Gastroesophageal sphincter (tissue), 4 donors: ENCODE measurements around the gene INSR. TPM values are rescaled to one million over a fixed set of nuclear protein-coding genes. Genes with fewer than 3 reads are reported as not detected.

ENCODE experiments used
- ATAC-seq: fragments of 150-250 bp; one replicate; pipeline ENCODE4 v1.9.1; 2016; ENCODE audit warnings: mild to moderate bottlenecking, moderate library complexity
- H3K27ac ChIP-seq, 4 donors: fragments of 200-600 bp; sonication (generic) in 3 of 4; 1 replicate in 3 of 4; 2 replicates in 1 of 4; pipeline ENCODE4 v1.5.1; 2016 to 2019
- H3K27me3 ChIP-seq: fragments of 200-600 bp; sonication (generic); one replicate; pipeline ENCODE4 v1.5.1; 2019
- H3K36me3 ChIP-seq, 2 donors: fragments of 200-600 bp; sonication (generic); one replicate each; pipeline ENCODE4 v1.5.1; 2019; ENCODE audit warnings: control low read depth in 1 of 2
- H3K4me1 ChIP-seq, 3 donors: fragments of 200-600 bp; sonication (generic); 1 replicate in 2 of 3; 2 replicates in 1 of 3; pipeline ENCODE4 v1.5.1; 2016 to 2019; ENCODE audit warnings: control low read depth in 2 of 3
- H3K4me3 ChIP-seq, 2 donors: fragments of 200-600 bp; sonication (generic); one replicate each; pipeline ENCODE4 v1.5.1; 2019; ENCODE audit warnings: mild to moderate bottlenecking in 1 of 2, moderate library complexity in 1 of 2
- H3K9me3 ChIP-seq, 3 donors: fragments of 200-600 bp; sonication (generic); one replicate each; pipeline ENCODE4 v1.5.1; 2017 to 2019; ENCODE audit warnings: control low read depth in 2 of 3
- EP300 ChIP-seq: sonication (generic); formaldehyde crosslinking; IDR thresholded peaks from one replicate; pipeline ENCODE4 v1.6.1; 2017; ENCODE audit warnings: antibody characterized with exemption, mild to moderate bottlenecking
- POLR2A ChIP-seq, 2 donors: fragments of 450-650 bp; IDR thresholded peaks; one replicate each; pipeline ENCODE4 v1.6.1; 2017; ENCODE audit warnings: antibody characterized with exemption in 2 of 2, mild to moderate bottlenecking in 2 of 2, moderate library complexity in 1 of 2
- POLR2AphosphoS5 ChIP-seq: sonication (generic); formaldehyde crosslinking; IDR thresholded peaks from one replicate; pipeline ENCODE4 v1.6.1; 2017; ENCODE audit warnings: antibody characterized with exemption
- WGBS, 2 donors: methylation state at CpG; one replicate each; pipeline ENCODE4 v1.1.5; 2018; ENCODE audit warnings: low coverage in 1 of 2; 5-methylcytosine and 5-hydroxymethylcytosine counted together
- total RNA-seq, 4 donors: library from RNA; depleted of rRNA; stranded (reverse); fragments of >200 nt; gene quantifications; one replicate each; pipeline ENCODE4 v1.1.0, GENCODE V29; 2016
- TF ChIP-seq, protein P1 (sequence below), 4 experiments: fragments of 200-600 bp in 2 of 4; fragments of 450-650 bp in 2 of 4; sonication (generic) in 1 of 4; IDR thresholded peaks; one replicate each; pipeline ENCODE4 v1.5.1; 2017 to 2019; ENCODE audit warnings: antibody characterized with exemption in 4 of 4, mild to moderate bottlenecking in 2 of 4, moderate library complexity in 2 of 4

INSR gene
- total RNA-seq, 4 donors from 2014 or later = 67.6 to 95.6 (median 81.2) TPM

DNA sequence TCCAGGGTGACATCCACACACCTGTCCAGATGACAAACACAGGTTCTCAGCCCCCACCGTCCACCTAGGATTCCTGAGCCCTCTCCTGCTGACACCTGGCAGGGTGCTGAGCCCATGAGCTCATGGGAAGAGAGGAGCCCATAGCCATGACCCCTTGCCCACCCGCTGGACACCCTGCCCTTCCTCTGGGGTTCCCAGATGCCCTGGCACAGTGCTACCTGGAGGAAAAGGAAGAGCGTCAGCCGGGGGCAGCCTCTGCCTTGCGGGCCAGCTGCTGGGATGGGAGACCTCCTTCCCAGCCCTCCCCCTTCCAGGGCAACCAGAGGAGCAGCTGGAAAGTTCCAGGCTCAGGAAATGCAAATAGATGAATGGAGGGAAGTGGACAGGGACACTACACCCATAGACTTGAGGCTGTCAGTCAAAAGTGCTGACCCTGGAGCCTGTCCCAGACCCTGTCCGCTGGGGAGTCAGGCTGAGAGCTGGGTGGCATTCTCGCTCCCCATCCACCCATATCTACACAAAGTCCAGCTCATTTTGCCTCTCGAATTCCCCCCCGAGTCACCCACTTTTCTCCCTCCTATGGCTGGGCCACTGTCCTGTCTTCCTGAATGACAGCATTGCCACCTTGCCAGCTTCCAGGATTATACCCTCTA lies 42.2 kb upstream of the INSR start:
- Histone ChIP-seq H3K27ac (no peak overlapping the region), H3K4me1 (no peaks in the 10 kb centered on the region), H3K36me3 (no peaks in the 10 kb centered on the region), H3K27me3 (no peaks in the 10 kb centered on the region), H3K9me3 (no peaks in the 10 kb centered on the region), H3K4me3 (no peak overlapping the region)
- ATAC-seq = no peak
- no peak for TF ChIP-seq POLR2A (IDR thresholded peaks at IDR 0.05)
- TF ChIP-seq, protein P1, sequence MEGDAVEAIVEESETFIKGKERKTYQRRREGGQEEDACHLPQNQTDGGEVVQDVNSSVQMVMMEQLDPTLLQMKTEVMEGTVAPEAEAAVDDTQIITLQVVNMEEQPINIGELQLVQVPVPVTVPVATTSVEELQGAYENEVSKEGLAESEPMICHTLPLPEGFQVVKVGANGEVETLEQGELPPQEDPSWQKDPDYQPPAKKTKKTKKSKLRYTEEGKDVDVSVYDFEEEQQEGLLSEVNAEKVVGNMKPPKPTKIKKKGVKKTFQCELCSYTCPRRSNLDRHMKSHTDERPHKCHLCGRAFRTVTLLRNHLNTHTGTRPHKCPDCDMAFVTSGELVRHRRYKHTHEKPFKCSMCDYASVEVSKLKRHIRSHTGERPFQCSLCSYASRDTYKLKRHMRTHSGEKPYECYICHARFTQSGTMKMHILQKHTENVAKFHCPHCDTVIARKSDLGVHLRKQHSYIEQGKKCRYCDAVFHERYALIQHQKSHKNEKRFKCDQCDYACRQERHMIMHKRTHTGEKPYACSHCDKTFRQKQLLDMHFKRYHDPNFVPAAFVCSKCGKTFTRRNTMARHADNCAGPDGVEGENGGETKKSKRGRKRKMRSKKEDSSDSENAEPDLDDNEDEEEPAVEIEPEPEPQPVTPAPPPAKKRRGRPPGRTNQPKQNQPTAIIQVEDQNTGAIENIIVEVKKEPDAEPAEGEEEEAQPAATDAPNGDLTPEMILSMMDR (IDR thresholded peaks at IDR 0.05) = no peak
- TF ChIP-seq POLR2AphosphoS5 = no peak
- TF ChIP-seq EP300 = no peak
- 79% methylated on average over 5 of the region's 9 CpGs; no CpG with 5 or more reads in 1 of the 2 donors for WGBS, 2 donors

DNA sequence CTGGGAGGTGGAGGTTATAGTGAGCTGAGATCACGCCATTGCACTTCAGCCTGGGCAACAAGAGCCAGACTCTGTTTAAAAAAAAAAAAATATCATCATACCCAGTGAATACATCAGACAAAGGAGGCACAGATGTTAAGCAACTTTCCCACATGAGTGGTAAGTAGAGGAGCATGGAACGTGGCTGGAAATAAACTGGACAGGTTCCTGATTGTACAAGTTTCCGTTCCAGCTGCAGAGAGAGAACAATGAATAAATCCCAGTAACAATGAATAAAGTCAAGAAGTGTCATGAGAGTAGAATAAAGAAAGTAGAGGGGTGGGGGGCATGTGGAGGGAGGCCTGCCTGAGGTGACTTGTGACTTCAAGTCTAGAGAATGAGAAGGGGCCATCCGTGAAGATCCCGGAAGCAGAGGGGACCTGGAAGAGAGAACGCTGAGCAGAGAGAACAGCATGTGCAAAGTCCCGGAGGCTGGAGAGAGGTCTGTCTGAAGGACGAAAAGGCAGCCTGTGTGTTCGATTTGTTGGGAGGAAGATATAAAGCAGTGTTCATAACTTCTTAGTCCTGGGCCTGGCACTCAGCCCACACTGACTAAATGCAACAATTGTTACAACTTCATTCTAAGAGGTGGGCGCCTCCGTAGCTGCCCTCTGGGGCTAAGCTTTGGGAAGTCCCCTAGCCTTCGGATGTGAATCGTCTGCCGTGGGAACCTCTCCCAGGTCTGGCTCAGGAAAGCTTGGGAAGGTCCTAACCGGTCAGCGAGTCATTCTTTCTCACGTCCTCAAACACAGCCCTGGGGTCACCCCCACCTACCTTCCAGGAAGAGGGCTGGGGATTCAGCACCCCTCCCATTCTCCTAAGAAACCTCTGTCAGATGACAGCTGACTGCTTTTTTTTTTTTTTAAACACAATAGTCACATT lies 39.2 kb upstream of the INSR start:
- H3K9me3 ChIP-seq = no peaks in the 10 kb centered on the region
- H3K4me1 ChIP-seq = no peaks in the 10 kb centered on the region
- TF ChIP-seq, protein P1 (IDR thresholded peaks at IDR 0.05) = no peak
- no peak for TF ChIP-seq EP300
- no peak for TF ChIP-seq POLR2AphosphoS5
- no peak for TF ChIP-seq POLR2A (IDR thresholded peaks at IDR 0.05)
- H3K36me3 ChIP-seq = no peaks in the 10 kb centered on the region
- H3K4me3 ChIP-seq = no peak overlapping the region
- no peaks in the 10 kb centered on the region for H3K27me3 ChIP-seq
- no peak overlapping the region for H3K27ac ChIP-seq
- no peak for ATAC-seq
- WGBS, 2 donors = 48% methylated on average over 9 to 16 of the region's 17 CpGs

DNA sequence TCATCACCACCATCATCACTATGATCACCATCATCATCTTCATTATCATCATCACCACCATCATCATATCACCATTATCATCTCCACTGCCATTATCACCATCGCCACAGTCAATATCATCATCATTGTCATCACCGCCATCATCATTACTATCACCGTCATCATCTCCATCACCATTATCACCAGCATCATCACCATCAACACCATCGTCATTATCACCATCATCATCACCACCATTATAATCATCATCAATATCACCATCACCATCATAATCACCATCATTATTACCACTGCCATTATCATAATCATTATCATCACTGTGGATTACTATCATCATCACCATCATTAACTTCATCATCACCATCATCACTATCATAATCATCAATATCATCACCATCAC lies 37.2 kb upstream of the INSR start:
- H3K4me3 ChIP-seq = no peak overlapping the region
- no peak for TF ChIP-seq POLR2AphosphoS5
- TF ChIP-seq, protein P1 (IDR thresholded peaks at IDR 0.05) = no peak
- no peak for TF ChIP-seq EP300
- TF ChIP-seq POLR2A (IDR thresholded peaks at IDR 0.05) = no peak
- ATAC-seq = no peak
- no peaks in the 10 kb centered on the region for H3K4me1 ChIP-seq
- no peaks in the 10 kb centered on the region for H3K36me3 ChIP-seq
- 83 to 87% methylated on average over 4 of the region's 4 CpGs for WGBS, 2 donors
- H3K27ac ChIP-seq = no peak overlapping the region
- H3K27me3 ChIP-seq = no peaks in the 10 kb centered on the region
- H3K9me3 ChIP-seq = no peaks in the 10 kb centered on the region

DNA sequence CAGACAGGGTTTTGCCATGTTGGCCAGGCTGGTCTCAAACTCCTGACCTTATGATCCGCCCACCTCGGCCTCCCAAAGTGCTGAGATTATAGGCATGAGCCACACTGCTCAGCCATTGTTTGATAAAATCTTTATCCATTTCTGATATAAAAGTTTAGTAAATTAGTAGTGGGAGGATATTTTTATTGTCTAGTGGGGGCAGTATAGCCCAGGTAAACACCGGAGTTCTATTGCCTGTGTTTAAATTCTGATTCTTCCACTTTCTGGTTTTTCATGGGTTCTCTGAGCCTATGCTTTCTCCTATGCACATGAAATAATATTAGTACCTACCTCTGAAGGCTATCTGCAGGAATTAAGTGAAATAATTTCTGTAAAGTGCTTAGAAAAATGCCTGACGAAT lies 34.4 kb upstream of the INSR start:
- Histone ChIP-seq H3K4me3 (no peak overlapping the region), H3K9me3 (peaks cover 0 to 10% (median 0%) of the 10 kb centered on the region in 3 donors), H3K36me3 (no peaks in the 10 kb centered on the region), H3K27ac (no peak overlapping the region), H3K4me1 (no peaks in the 10 kb centered on the region), H3K27me3 (no peaks in the 10 kb centered on the region)
- 81 to 89% methylated on average over 2 of the region's 4 CpGs for WGBS, 2 donors
- TF ChIP-seq, protein P1 (IDR thresholded peaks at IDR 0.05) = no peak
- TF ChIP-seq EP300 = no peak
- TF ChIP-seq POLR2AphosphoS5 = no peak
- no peak for TF ChIP-seq POLR2A (IDR thresholded peaks at IDR 0.05)
- no peak for ATAC-seq

DNA sequence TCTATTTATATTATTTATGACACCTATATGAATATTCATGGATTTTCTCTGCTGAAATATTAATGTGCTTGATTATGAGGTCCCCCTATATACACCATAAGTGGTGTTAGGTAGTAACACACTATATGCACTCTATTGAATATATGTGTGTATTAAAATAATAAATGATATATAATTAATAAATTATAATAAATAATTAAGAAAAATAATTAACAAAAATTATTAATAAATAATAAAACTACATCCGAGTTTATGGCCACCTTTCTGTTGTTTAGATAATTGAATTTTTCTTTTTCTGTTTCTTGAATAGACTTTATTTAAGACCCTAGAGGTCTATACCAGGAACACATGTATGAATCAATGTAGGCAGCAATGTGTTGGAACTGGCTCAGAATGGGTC lies 33.6 kb upstream of the INSR start:
- H3K36me3 ChIP-seq = no peaks in the 10 kb centered on the region
- WGBS, 2 donors = 72 to 75% methylated on average over 1 of the region's 1 CpG
- peaks cover 0 to 10% (median 0%) of the 10 kb centered on the region in 3 donors for H3K9me3 ChIP-seq
- no peak overlapping the region for H3K27ac ChIP-seq
- TF ChIP-seq EP300 (no peak), POLR2AphosphoS5 (no peak), POLR2A (IDR thresholded peaks at IDR 0.05) (no peak)
- TF ChIP-seq, protein P1 (IDR thresholded peaks at IDR 0.05) = no peak
- no peak for ATAC-seq
- H3K4me3 ChIP-seq = no peak overlapping the region
- H3K27me3 ChIP-seq = no peaks in the 10 kb centered on the region
- no peaks in the 10 kb centered on the region for H3K4me1 ChIP-seq
